ENCODE results near the gene ZNF69.
"Not testable (repeated sequence)": the region's sequence is repeated elsewhere in the genome, so short reads cannot be mapped to it uniquely, and the experiment has no call there.

ZNF69 gene

DNA sequence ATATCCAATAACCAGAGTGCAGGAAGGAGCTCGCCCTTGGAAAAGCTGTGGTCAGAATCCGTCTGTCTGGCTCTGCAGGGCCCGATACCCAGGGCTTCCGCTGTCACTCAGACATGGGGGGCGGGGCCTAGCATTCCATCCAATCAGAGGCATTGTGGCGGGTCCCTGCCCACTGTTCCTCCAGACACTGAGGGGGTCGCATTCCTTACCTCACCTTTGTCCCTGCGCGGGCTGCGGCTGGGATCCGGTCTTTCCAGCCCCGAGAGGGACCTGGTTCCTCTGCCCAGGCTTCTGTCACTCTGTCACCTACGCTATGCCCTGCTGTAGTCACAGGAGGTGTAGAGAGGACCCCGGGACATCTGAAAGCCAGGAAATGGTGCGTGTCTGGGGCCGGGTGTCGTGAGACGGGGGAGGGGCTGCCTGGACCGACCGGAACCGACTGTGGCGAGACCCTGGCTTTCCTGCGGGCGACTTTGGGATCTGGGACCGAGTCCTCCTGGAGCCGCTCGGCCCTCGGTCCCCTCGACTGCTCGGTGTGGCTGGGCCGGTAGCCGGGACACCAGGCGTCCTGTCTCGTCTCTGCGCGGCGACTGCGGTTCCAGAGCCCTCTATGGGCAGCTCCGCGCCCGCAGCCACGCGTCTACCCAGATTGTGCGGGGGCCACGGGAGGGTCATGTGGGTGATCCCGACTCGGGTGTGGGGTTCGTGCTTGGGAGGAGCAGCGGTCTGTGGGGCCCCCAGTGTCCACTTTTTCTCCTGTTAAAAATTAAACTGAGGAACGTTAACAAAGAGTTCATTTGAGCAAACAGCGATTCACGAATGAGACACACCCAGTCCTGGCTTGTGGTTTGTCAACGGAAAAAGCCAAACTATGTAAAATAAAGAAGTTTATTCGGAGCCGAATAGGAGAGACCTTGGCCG is at the start of gene ZNF69:
Gene ZNF69, plus strand, starts transcription at position 172 of the 921 bp plus-strand sequence. Its CDS starts 142 bp downstream, at position 314.
- peak; percentile 64 for DNase-seq

DNA sequence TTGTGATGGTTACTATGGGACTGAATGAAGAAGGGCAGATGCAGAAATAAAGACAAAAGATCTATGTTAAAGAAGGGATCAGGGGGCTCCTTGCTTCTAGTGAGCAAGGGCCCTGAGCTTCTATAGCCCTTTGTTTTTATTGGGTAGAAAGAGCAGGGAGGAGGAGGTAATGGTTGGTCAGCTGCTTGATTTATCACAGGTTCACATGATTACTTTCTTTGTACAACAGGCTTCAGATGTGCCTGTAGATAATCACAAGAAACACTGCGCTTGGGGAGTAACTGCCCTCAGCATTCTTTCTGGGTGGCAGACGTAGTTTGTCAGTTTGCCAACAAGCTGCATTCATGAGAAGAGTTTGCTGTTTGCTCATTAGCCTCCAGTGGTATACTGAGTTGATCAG is 43.9 kb upstream of the ZNF69 start:
- DNase-seq, result no peak

DNA sequence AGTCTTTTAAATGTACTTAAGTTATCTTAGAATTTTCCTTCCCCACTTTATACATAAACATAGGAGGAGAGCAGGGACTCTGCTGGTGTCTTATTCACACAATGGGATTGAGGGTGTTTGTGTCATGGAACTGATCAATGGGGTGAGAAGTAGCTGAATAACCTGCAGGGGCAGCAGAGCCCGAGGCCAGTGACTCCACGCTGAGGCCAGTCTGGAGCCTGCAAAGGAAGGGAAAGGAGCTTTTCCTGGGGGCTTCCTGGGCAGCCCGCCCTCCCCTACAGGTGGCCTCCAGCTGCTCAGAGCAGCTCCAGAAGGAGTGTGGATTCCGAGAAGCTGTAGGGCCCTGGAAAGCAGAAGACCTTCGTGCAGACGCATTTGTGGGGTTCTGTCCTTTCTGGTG is 40.0 kb upstream of the ZNF69 start:
- not testable (repeated sequence) for DNase-seq

DNA sequence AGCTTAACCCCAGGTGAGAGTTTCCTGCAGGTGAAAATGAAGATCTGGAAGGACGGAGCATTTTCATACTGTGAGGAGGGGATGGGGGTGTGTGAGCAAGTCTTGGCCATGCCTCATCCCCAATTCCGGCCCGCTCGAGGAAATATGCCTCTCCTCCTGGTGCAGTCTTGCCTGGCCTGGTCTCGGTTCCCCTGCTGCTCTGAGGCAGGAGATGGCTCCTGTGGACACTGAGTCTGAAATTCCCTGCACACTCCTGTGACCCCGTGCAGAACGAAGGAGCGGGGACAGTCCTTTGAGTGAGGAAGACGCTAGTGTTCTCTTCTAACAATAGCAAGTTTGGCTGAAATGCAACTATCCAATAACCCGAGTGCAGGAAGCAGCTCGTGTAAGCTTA is 39.4 kb upstream of the ZNF69 start:
- DNase-seq, result no peak

DNA sequence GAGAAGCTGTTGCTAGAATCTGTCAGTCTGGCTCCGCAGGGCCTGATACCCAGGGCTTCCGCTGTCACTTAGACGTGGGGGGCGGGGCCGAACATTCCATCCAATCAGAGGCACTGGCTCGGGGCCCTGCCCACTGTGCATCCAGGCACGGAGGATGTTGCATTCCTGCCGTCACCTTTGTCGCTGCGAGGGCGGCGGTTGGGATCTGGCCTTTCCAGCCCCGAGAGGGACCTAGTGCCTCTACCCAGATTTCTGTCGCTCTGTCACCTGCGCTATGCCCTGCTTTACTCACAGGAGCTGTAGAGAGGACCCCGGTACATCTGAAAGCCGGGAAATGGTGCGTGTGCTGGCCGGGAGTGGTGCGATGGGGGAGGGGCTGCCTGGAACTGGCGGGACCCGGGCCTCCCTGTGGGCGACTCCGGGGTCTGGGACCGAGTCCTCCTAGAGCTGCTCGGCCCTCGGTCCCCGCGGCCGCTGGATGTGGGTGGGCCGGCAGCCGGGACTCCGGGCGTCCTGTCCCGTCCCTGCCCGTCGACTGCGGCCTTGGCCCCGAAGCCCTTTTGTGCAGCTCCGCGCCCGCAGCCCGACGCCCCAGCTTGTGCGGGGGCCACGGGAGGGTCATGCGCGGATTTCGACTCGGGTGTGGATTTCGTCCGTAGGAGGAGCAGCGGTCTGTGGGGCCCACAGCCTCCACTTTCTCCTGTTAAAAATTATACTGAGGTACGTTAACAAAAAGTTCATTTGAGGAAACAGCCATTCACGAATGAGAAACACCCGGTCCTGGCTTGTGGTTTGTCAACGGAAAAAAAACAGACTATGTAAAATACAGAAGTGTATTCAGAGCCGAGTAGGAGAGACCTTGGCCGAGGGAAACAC is 38.8 kb upstream of the ZNF69 start, which contains the start of gene ZNF439:
Gene ZNF439, plus strand, starts transcription at position 133 of the 876 bp plus-strand sequence. Its CDS starts 142 bp downstream, at position 275.
- peak; percentile 91 for DNase-seq

DNA sequence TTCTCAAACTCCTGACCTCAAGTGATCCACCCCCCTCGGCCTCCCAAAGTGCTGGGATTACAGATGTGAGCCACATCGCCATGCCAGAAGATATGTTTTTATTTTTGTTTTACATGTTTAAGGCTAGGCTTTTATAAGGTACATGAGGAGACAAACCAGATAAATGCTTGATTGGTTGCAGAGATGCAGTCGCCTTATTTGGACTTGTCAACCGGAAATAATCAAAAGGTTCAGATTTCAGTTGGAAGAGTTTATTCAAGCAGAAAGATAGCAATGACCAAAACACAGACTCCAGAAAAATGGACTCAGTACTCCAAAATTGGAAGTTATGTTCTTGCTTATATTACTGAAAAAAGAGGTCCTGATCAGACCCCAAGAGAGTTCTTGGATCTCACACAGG is 37.3 kb upstream of the ZNF69 start:
- DNase-seq, result not testable (repeated sequence)

DNA sequence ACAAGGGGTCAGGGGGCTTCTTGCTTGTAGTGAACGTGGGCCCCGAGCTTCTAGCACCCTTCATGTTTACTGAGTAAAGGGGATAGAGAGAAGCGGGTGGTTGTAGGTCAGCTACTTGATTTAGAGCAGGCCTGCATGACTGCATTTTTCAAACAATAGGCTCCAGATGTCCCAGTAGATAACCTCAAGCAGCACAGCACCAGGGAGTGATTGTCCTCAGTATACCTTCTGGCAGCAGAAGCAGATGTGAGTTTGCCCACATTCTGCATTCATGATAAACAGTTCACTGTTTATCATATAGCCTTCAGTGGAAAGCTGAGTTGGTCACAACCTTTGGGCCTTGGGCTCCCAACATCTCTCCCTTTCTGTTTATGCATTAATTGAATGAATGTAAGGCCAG is 34.2 kb upstream of the ZNF69 start:
- no peak for DNase-seq

DNA sequence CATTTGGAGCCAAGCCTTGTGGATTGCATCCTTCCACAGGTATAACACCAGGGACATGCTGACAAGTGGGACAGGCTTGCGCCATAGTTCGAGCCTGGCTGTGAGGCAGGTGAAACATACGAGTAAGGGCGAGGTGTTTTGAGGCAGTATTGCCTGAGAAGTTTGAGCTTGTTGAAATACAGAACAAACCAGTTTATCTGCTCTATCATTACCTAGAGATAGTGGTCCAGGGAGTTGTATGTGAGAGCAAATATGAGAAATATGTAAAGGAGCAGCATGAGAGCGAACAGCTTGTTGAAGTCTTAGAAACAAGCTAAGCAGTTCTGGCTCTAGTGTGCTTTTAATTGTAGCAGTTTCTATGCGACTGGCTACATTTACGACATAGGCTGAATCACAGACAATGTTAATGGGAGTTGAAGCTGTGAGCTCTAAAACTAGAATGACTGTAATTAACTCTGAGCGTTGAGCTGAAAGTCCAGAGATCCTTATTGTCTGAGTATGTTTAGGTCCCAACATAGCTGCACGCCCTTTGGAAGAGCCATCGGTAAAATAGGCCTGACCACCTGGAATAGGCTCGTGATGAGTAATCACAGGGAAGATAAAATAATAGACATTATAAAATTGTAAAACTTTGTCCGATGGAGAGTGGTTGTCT is 30.9 kb upstream of the ZNF69 start:
- DNase-seq, result no peak

DNA sequence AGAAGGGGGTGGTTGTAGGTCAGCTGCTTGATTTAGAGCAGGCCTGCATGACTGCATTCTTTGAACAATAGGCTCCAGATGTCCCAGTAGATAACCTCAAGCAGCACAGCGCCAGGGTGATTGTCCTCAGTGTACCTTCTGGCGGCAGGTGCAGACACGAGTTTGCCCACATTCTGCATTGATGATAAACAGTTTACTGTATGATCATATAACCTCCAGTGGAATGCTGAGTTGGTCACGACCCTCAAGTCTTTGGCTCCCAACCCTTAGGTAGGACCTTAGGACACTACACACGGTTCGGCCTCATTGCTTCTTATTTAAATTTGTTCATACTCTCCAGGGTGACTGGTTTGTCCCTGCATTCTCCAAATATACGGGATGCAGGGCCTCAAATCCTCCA is 26.9 kb upstream of the ZNF69 start:
- DNase-seq, result no peak

DNA sequence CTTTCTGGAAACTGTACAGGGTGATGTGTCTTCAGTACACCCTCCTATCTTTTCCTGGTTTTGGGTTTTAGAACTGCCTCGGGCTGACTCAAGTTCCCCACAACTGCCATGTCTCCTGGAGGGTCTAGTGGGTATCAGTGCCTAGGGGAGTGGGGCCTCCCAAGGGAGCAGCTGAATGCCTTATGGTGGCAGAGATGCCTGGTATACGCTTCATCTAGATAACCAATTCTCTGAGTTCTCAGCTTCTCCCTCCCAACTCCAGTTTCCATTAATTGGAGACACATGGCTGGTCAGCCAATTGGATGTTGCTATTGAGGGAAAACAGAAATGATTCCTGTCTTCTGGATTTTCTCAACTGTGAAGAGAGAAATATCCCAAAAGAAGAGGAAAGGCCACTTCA is 26.3 kb upstream of the ZNF69 start:
- DNase-seq, result no peak

DNA sequence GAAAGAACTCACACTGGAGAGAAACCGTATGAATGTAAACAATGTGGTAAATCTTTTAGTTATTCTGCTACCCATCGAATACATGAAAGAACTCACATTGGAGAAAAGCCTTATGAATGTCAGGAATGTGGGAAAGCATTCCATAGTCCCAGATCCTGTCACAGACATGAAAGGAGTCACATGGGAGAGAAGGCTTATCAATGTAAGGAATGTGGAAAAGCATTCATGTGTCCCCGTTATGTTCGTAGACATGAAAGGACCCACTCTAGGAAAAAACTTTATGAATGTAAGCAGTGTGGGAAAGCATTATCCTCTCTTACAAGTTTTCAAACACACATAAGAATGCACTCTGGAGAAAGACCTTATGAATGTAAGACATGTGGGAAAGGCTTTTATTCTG is 19.8 kb upstream of the ZNF69 start:
- not testable (repeated sequence) for DNase-seq

DNA sequence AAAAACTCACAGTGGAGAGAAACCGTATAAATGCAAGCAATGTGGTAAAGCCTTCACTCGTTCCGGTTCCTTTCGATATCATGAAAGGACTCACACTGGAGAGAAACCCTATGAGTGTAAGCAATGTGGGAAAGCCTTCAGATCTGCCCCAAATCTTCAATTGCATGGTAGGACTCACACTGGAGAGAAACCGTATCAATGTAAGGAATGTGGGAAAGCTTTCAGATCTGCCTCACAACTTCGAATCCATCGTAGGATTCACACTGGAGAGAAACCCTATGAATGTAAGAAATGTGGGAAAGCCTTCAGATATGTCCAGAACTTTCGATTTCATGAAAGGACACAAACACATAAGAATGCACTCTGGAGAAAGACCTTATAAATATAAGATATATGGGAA is 19.4 kb upstream of the ZNF69 start:
- DNase-seq, result no peak

DNA sequence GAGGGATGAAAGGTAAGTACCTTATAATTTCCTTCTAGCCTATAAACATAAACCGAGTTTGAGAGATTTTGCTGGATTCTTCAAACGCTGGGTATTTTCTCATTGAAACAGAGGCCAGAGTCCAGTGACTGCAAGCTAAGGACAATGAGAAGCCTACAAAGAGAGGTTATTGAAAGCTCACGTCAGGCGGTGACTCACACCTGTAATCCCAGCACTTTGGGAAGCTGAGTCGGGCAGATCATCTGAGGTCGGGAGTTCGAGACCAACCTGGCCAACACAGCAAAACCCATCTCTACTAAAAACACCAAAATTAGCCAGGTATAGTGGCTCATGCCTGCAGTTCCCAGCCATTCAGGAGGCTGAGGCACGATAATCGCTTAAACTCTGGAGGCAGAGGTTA is 15.0 kb upstream of the ZNF69 start:
- DNase-seq, result no peak

DNA sequence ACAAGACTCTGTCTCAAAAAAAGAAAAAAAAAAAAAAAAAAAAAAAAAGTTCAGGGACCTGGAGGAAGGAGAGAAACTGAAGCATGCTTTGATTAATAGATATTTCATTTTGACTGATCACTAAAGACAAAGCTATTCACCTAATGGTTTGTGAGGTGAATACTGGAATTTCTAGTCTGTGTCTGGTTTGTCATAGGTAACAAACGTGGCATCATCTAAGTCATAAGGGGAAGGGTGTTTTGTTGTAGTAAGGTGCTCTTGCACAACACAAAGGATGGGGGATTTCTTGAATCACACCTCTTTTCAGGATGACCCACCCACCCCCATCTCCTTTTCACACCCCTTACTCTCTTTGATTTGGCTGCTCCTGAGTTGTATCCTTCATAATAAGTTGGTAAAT is 13.8 kb upstream of the ZNF69 start:
- DNase-seq, result no peak

DNA sequence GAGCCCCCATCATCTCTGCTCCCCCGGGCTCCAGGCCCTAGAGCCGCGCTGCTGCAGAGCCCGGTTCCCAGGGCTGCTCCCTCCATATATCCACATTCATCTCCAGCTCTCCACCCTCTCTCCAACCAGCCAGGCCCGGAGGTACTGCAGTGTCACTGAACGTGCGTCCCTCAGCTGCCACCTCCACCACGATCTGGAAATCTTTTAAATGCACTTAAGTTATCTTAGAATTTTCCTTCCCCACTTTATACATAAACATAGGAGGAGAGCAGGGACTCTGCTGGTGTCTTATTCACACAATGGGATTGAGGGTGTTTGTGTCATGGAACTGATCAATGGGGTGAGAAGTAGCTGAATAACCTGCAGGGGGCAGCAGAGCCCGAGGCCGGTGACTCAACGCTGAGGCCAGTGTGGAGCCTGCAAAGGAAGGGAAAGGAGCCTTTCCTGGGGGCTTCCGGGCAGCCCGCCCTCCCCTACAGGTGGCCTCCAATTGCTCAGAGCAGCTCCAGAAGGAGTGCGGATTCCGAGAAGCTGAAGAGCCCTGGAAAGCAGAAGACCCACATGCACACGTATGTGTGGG is 7.8 kb upstream of the ZNF69 start:
- DNase-seq, result peak; percentile 37

DNA sequence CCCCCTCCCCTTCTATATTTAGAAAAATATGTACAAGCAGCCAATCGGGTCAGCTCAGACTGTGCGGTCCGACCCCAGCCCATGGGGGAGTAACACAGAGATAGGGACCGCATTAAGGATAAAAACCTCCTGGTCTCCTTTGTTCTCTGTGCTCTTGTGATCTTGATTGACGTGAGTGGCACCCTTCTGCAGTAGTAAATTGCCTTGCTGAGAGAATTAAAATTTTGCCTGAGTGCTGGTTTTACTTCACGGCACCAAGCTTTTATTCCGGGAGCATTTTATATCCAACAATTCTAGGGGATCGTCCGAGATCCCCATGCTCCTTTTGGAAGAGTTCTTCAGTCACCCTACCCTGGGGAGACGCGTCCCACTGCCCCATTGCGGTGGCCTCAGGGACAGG is 7.0 kb upstream of the ZNF69 start:
- no peak for DNase-seq

DNA sequence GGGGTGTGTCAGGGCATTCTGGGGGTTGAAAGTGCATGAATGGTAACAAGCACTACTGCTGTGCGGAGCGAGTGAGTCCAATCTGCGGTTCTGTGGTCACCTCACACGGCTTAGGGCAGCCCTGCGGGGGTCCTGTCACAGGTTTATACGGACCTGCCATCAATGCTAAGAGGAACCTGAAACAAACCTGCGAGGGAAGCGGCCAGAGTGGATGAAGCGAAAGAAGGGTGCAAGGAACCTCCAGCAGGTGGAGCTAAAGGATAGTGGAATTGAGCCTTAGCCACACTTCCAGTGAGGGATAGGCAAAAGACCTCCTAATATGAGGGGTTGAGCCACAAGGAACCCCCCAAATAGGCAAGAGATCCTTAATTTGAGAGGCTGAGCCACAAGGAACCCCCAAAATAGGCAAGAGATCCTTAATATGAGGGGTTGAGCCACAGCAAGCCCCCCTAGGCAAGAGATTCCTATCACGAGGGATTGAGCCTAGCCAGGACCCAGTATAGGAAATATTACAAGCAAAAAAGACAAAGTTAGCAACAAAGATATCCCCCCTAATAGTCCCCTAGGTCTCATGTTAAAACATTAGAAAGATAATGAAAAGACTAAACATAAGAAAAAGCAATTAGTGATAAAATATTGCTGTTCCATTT is 6.3 kb upstream of the ZNF69 start:
- peak; percentile 53 for DNase-seq

DNA sequence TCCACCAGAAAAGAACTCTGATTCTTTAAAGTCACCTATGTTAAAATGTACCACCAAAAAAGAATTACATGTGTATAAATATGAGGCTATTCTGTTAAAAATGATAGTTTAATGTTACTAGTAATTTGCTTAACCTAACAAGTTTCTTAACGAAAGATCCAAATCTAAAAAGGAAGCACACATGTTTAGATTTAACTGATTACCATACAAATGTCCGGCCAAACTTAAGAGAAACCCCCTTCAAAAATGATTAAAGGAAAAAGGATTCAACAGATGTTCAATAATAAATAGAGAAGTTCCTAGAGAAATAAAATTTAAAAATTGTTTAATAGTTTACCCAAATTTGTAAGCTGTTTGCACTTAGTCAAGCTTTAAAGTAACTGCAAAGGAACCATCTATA is 5.0 kb upstream of the ZNF69 start:
- DNase-seq, result no peak

DNA sequence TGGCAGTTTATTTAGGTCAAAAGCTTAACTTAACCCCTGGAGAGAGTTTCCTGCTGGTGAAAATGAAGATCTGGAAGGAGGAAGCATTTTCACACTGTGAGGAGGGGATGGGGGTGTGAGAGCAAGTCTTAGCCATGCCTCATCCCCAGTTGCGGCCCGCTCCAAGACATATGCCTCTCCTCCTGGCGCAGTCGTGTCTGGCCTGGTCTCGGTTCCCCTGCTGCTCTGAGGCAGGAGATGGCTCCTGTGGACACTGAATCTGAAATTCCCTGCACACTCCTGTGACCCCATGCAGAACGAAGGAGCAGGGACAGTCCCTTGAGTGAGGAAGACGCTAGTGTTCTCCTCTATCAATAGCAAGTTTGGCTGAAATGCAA is 360 bp upstream of the ZNF69 start:
- DNase-seq, result no peak

DNA sequence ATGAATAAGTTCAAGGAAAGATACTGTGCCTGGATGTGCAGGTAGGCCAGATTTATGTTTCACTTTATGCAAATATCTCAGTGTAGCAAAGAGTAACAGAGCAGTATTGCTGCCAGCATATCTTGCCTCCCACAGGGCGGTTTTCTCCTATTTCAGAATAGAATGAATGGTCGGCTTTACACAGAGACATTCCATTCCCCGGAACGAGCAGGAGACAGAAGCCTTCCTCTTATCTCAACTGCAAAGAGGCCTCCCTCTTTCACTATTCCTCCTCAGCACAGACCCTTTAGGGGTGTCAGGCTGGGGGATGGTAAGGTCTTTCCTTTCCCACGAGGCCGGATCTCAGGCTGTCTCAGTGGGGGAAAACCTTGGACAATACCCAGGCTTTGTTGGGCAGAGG is 2.3 kb downstream of the ZNF69 start:
- not testable (repeated sequence) for DNase-seq

DNA sequence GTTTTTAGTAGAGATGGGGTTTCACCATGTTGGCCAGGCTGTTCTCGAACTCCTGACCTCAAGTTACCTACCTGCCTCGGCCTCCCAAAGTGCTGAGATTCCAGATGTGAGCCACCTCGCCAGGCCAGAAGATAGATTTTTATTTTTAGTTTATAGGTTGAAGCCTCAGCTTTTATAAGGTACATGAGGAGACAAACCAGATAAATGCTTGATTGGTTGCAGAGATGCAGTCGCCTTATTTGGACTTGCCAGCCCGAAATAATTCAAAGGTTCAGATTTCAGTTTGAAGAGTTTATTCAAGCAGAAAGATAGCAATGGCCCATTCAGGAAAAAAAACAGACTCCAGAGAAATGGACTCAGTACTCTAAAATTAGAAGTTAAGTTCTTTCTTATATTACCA is 3.1 kb downstream of the ZNF69 start:
- DNase-seq, result no peak

DNA sequence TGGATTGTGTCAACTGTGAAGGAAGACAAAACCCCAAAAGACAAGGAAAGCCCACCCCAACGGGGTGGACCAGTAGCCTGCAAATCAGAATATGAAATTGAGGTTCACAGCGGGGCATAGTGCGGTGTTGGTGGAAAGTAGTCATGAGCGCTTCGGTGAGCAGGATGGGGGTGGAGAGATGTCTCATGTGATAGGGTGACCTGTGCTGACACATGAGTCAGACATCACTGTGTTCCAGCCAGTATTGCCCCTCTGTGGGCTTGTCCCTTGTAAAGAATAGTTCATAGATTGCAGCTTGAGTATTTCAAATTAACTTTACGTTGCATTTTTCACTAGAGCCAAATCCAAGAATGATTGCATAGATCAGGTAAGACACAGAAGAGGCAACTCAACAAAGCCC is 7.3 kb downstream of the ZNF69 start:
- no peak for DNase-seq
